SK-N-SH (cell line): ENCODE results near the gene SLC26A8. TPM values are rescaled to one million over a fixed set of nuclear protein-coding genes. Genes with fewer than 3 reads are reported as not detected.
"Not testable (repeated sequence)": the region's sequence is repeated elsewhere in the genome, so short reads cannot be mapped to it uniquely, and the experiment has no call there.

ENCODE experiments used
- CTCF ChIA-PET: fragments of 300-600, 350-600 bp; formaldehyde crosslinking; extraction: SDS; loops from one replicate; lab custom pipeline; 2021; lab: Yijun Ruan, JAX
- POLR2A ChIA-PET: fragments of 350-600 bp; sonication (Branson Sonifier 250); formaldehyde crosslinking; extraction: SDS; loops from one replicate; lab custom pipeline; 2020; ENCODE audit warnings: antibody characterized with exemption, inconsistent platforms; lab: Yijun Ruan, JAX
- DNase-seq: peaks from one replicate; pipeline ENCODE4 v3.0.0; 2012
- H2AFZ ChIP-seq: fragments of 200-600 bp; sonication (generic); 2 replicates; pipeline ENCODE4 v1.8.1; 2016; ENCODE audit warnings: antibody characterized with exemption, mild to moderate bottlenecking, low read depth
- H3F3A ChIP-seq: fragments of 200-600 bp; sonication (generic); replicated peaks from 2 replicates; pipeline ENCODE3; 2016; ENCODE audit warnings: antibody characterized with exemption, mild to moderate bottlenecking; ENCODE audit not compliant: insufficient read depth
- H3K27ac ChIP-seq, 2 experiments: fragments of 200-500 bp in 1 of 2; fragments of 200-600 bp in 1 of 2; sonication (Bioruptor generic) in 1 of 2; sonication (generic), shearing (Covaris generic) in 1 of 2; 2 replicates each; pipeline versions ENCODE4 v1.5.1 to v1.6.1; 2014 to 2016; ENCODE audit warnings: low read depth in 2 of 2, inconsistent platforms in 1 of 2, low read length in 1 of 2, mild to moderate bottlenecking in 1 of 2, mixed read lengths in 1 of 2
- H3K27me3 ChIP-seq: fragments of 200-600 bp; sonication (generic), shearing (Covaris generic); 2 replicates; pipeline ENCODE4 v1.6.1; 2016; ENCODE audit warnings: mixed run types; ENCODE audit not compliant: insufficient read depth
- H3K36me3 ChIP-seq, 2 experiments: fragments of 200-500 bp in 1 of 2; fragments of 200-600 bp in 1 of 2; sonication (Bioruptor generic) in 1 of 2; sonication (generic) in 1 of 2; replicated peaks in 1 of 2; 2 replicates each; pipeline versions ENCODE3 to v1.5.1; 2014 to 2016; ENCODE audit warnings: low read length in 1 of 2, mild to moderate bottlenecking in 1 of 2; ENCODE audit not compliant: insufficient read depth in 2 of 2, control insufficient read depth in 1 of 2
- H3K4me1 ChIP-seq, 2 experiments: fragments of 200-500 bp in 1 of 2; fragments of 200-600 bp in 1 of 2; sonication (Bioruptor generic) in 1 of 2; sonication (generic), shearing (Covaris generic) in 1 of 2; 2 replicates each; pipeline versions ENCODE4 v1.5.1 to v1.6.1; 2014 to 2016; ENCODE audit warnings: low read depth in 1 of 2, low read length in 1 of 2, mixed run types in 1 of 2; ENCODE audit not compliant: insufficient read depth in 2 of 2, control insufficient read depth in 1 of 2
- H3K4me2 ChIP-seq: fragments of 200-600 bp; sonication (generic), shearing (Covaris generic); 2 replicates; pipeline ENCODE4 v1.6.1; 2017; ENCODE audit warnings: mixed run types
- H3K4me3 ChIP-seq, 2 experiments: fragments of 200-500 bp in 1 of 2; fragments of 200-600 bp in 1 of 2; sonication (Bioruptor generic) in 1 of 2; sonication (generic), shearing (Covaris generic) in 1 of 2; 2 replicates each; pipeline versions ENCODE4 v1.5.1 to v1.8.1; 2014 to 2016; ENCODE audit warnings: low read depth in 2 of 2, inconsistent platforms in 1 of 2, low read length in 1 of 2, mild to moderate bottlenecking in 1 of 2, mixed read lengths in 1 of 2, moderate library complexity in 1 of 2
- H3K79me2 ChIP-seq: fragments of 200-600 bp; sonication (generic); 2 replicates; pipeline ENCODE4 v1.8.1; 2017; ENCODE audit warnings: mild to moderate bottlenecking; ENCODE audit not compliant: insufficient read depth
- H3K9ac ChIP-seq: fragments of 200-600 bp; sonication (generic); 2 replicates; pipeline ENCODE4 v1.6.1; 2017; ENCODE audit warnings: mixed run types
- H3K9me2 ChIP-seq: fragments of 200-600 bp; sonication (generic); 2 replicates; pipeline ENCODE4 v1.6.1; 2017; ENCODE audit warnings: mixed run types
- H3K9me3 ChIP-seq: fragments of 200-600 bp; sonication (generic); 2 replicates; pipeline ENCODE4 v1.6.1; 2017; ENCODE audit warnings: mixed run types, mild to moderate bottlenecking, moderate library complexity
- H4K20me1 ChIP-seq: fragments of 200-600 bp; sonication (generic); 2 replicates; pipeline ENCODE4 v1.6.1; 2017; ENCODE audit warnings: mild to moderate bottlenecking, mixed run types; ENCODE audit not compliant: insufficient read depth
- CHD2 ChIP-seq: fragments of 150-350 bp; IDR thresholded peaks from 2 replicates; pipeline ENCODE4 v1.6.1; 2018; ENCODE audit warnings: low read length; ENCODE audit not compliant: partially characterized antibody
- EZH2phosphoT487 ChIP-seq: fragments of 200-600 bp; sonication (generic); IDR thresholded peaks from 2 replicates; pipeline ENCODE4 v1.6.1; 2017; ENCODE audit warnings: low read depth, mixed run types, mild to moderate bottlenecking, antibody characterized with exemption, moderate library complexity, borderline replicate concordance
- MEF2A ChIP-seq: IDR thresholded peaks from 2 replicates; pipeline ENCODE4 v1.4.0; 2012; ENCODE audit warnings: low read depth, borderline replicate concordance
- MXI1 ChIP-seq: IDR thresholded peaks from 2 replicates; pipeline ENCODE4 v1.6.1; 2012; ENCODE audit warnings: mild to moderate bottlenecking, low read depth, low read length, improper control_type of control experiment
- NFIC ChIP-seq: IDR thresholded peaks from 2 replicates; pipeline ENCODE4 v1.4.0; 2012; ENCODE audit warnings: borderline replicate concordance
- NRF1 ChIP-seq: IDR thresholded peaks from 2 replicates; pipeline ENCODE4 v1.6.1; 2012; ENCODE audit warnings: low read depth, mild to moderate bottlenecking, low read length
- POLR2AphosphoS5 ChIP-seq: IDR thresholded peaks from 2 replicates; pipeline ENCODE4 v1.6.1; 2012; ENCODE audit warnings: low read depth, low read length
- SIN3A ChIP-seq: IDR thresholded peaks from 2 replicates; pipeline ENCODE4 v1.6.1; 2012; ENCODE audit warnings: low read depth, mild to moderate bottlenecking, low read length, moderate library complexity, borderline replicate concordance
- TEAD4 ChIP-seq: IDR thresholded peaks from 2 replicates; pipeline ENCODE4 v1.4.0; 2012; ENCODE audit warnings: mild to moderate bottlenecking, borderline replicate concordance; ENCODE audit not compliant: insufficient read depth
- WGBS: methylation state at CpG from one replicate; pipeline ENCODE4 v1.1.6; 2017; ENCODE audit warnings: low lambda C conversion rate; 5-methylcytosine and 5-hydroxymethylcytosine counted together
- polyA plus RNA-seq, 3 experiments: library from polyadenylated mRNA; depleted of rRNA; stranded (reverse); fragments of >200 nt; gene quantifications; 2 replicates each; pipeline ENCODE4 v1.2.3, GENCODE V29; 2012
- TF ChIP-seq, protein P1 (sequence below): IDR thresholded peaks from 2 replicates; pipeline ENCODE4; 2012
- TF ChIP-seq, protein P2 (sequence below): IDR thresholded peaks from 2 replicates; pipeline ENCODE4 v1.4.0; 2012; ENCODE audit warnings: low read depth, borderline replicate concordance
- TF ChIP-seq, protein P3 (sequence below): fragments of 150-350 bp; IDR thresholded peaks from 2 replicates; pipeline ENCODE4 v1.6.1; 2016; ENCODE audit warnings: mild to moderate bottlenecking, low read depth, low read length

SLC26A8 gene
- polyA plus RNA-seq, 1 of the 3 experiments (the other 2 are of a cell fraction) = not detected

DNA sequence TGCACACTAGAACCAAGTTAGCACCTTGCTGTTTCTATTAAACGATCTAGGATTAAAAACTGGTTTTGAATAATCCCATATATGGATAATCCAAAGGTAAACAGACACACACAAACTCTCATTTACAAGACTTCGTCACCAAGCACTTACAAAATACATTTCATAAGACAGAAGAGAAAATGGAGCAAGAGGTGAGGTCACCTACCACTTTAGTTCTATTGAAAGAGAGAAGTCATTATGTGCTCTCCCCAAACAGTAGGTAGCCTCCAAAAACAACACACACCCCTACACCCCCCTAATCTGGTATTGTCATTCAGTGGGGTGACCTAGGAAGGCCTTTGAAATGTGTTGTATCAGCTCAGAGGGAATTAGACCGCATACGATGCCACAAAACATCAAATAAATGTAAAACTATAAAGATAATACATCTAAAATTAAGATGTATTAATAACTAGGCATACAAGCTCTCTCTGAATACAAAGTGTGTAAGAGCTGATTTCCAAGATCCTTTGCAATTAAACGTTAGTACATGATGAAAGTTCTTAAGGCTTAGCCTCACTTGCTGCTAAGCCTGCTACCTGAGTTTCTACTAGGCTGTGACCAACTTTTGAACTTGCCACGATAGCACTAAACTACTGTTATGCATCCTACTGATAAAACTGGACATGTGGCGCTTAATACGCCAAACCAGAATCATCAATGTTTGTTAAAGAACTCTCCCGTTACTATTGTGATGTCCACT lies 105.2 kb downstream of the SLC26A8 start:
- Histone ChIP-seq H3K27me3 (no peaks in the 10 kb centered on the region), H3K4me2 (peak overlapping the region; percentile 85), H3F3A (no peaks in the 10 kb centered on the region), H3K36me3 (peaks cover 0 to 5% of the 10 kb centered on the region in 2 experiments), H3K27ac (peak overlapping the region; percentile 6 to 60; a peak in 2 of 4 replicates), H3K9ac (peak overlapping the region; percentile 77), H3K79me2 (peaks cover 66% of the 10 kb centered on the region), H3K4me1 (peaks cover 7 to 9% of the 10 kb centered on the region in 2 experiments; a peak in 3 of 4 replicates), H3K9me3 (no peaks in the 10 kb centered on the region), H3K4me3 (peak overlapping the region; percentile 76 to 82), H3K9me2 (no peaks in the 10 kb centered on the region), H4K20me1 (peaks cover 7% of the 10 kb centered on the region; the same call in 1 of the 2 replicates), H2AFZ (0 out of 2 replicates have a peak overlapping the region, but pooled peaks have one; percentile 1)
- 19% methylated on average over 9 of the region's 9 CpGs for WGBS
- CTCF ChIA-PET = no interaction called here
- DNase-seq = no peak
- POLR2A ChIA-PET = no interaction called here
- peak; percentile 43 for TF ChIP-seq MXI1
- TF ChIP-seq, protein P1, sequence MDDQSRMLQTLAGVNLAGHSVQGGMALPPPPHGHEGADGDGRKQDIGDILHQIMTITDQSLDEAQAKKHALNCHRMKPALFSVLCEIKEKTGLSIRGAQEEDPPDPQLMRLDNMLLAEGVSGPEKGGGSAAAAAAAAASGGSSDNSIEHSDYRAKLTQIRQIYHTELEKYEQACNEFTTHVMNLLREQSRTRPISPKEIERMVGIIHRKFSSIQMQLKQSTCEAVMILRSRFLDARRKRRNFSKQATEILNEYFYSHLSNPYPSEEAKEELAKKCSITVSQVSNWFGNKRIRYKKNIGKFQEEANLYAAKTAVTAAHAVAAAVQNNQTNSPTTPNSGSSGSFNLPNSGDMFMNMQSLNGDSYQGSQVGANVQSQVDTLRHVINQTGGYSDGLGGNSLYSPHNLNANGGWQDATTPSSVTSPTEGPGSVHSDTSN = no peak

DNA sequence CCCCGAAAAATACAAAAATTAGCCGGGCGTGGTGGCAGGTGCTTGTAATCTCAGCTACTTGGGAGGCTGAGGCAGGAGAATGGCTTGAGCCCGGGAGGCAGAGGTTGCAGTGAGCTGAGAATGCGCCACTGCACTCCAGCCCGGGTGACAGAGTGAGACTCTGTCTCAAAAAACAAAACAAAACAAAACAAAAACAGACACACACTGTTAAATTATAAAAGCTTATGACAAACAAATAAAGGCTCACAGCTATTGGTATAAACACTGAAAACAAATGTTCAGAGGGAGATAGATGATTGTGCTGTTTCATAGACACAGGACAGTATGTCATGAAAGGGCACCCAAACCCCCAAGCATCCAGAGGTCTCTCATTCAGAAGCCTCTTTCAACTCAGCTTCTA lies 107.5 kb downstream of the SLC26A8 start:
- H3K4me1 ChIP-seq, H3K4me3 ChIP-seq, DNase-seq, H3K9ac ChIP-seq, H3K9me2 ChIP-seq, H4K20me1 ChIP-seq, H3K9me3 ChIP-seq, H3K27me3 ChIP-seq, POLR2A ChIA-PET, H3K27ac ChIP-seq, H3K4me2 ChIP-seq, H3F3A ChIP-seq, H2AFZ ChIP-seq: not testable (repeated sequence)
- Histone ChIP-seq H3K79me2 (peaks cover 90% of the 10 kb centered on the region), H3K36me3 (peaks cover 0 to 18% of the 10 kb centered on the region in 2 experiments)
- 91% methylated on average over 6 of the region's 6 CpGs for WGBS
- CTCF ChIA-PET = interaction anchor here (0.9 to 1.0 kb wide), 2 partner anchors 9 to 25 kb away, joined by 3 to 4 read pairs; no protein-coding TSS in a partner anchor

DNA sequence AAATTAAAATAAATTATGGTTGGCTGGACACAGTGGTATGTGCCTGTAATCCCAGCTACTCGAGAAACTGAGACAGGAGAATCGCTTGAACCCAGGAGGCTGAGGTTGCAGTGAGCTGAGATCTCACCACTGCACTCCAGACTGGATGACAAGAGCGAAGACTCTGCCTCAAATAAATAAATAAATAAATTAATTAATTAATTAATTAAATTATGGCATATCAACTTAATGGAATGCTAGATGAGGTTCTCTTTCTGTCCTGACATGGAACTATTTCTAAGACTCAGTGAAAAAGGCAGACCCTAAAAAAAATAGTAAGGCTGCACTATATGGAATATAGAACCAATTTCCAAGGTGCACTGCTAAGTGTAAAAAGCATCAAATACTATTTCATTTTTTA lies 108.4 kb downstream of the SLC26A8 start:
- no peak for TF ChIP-seq NFIC
- TF ChIP-seq, protein P2, sequence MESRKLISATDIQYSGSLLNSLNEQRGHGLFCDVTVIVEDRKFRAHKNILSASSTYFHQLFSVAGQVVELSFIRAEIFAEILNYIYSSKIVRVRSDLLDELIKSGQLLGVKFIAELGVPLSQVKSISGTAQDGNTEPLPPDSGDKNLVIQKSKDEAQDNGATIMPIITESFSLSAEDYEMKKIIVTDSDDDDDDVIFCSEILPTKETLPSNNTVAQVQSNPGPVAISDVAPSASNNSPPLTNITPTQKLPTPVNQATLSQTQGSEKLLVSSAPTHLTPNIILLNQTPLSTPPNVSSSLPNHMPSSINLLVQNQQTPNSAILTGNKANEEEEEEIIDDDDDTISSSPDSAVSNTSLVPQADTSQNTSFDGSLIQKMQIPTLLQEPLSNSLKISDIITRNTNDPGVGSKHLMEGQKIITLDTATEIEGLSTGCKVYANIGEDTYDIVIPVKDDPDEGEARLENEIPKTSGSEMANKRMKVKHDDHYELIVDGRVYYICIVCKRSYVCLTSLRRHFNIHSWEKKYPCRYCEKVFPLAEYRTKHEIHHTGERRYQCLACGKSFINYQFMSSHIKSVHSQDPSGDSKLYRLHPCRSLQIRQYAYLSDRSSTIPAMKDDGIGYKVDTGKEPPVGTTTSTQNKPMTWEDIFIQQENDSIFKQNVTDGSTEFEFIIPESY = no peak
- no peak for TF ChIP-seq SIN3A
- TF ChIP-seq POLR2AphosphoS5 = no peak
- TF ChIP-seq CHD2 = no peak
- TF ChIP-seq MEF2A = no peak
- TF ChIP-seq TEAD4 = no peak
- TF ChIP-seq, protein P3, sequence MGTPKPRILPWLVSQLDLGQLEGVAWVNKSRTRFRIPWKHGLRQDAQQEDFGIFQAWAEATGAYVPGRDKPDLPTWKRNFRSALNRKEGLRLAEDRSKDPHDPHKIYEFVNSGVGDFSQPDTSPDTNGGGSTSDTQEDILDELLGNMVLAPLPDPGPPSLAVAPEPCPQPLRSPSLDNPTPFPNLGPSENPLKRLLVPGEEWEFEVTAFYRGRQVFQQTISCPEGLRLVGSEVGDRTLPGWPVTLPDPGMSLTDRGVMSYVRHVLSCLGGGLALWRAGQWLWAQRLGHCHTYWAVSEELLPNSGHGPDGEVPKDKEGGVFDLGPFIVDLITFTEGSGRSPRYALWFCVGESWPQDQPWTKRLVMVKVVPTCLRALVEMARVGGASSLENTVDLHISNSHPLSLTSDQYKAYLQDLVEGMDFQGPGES = no peak
- no peak for TF ChIP-seq NRF1
- no peak for TF ChIP-seq EZH2phosphoT487
- POLR2A ChIA-PET = interaction anchor here (0.8 kb wide), 1 partner anchor 33 kb away, joined by 3 read pairs; no protein-coding TSS in a partner anchor
- Histone ChIP-seq H3K9me3 (no peaks in the 10 kb centered on the region), H4K20me1 (peaks cover 7% of the 10 kb centered on the region; the same call in 1 of the 2 replicates), H3K27ac (no peak overlapping the region), H3K9me2 (no peaks in the 10 kb centered on the region), H3K9ac (no peak overlapping the region), H2AFZ (no peak overlapping the region), H3K79me2 (peaks cover 93% of the 10 kb centered on the region), H3K27me3 (no peaks in the 10 kb centered on the region), H3F3A (no peaks in the 10 kb centered on the region), H3K4me2 (no peak overlapping the region), H3K4me1 (peaks cover 7 to 9% of the 10 kb centered on the region in 2 experiments; a peak in 3 of 4 replicates), H3K4me3 (no peak overlapping the region), H3K36me3 (peaks cover 0 to 25% of the 10 kb centered on the region in 2 experiments)
- WGBS = 100% methylated on average over 3 of the region's 3 CpGs
- DNase-seq = no peak
- CTCF ChIA-PET = interaction anchor here (1.0 kb wide), 1 partner anchor 10 kb away, joined by 4 read pairs; no protein-coding TSS in a partner anchor
